Upper lobe of left lung (tissue), 6 donors: Measurements from ENCODE around the gene GSDMA. TPM values are rescaled to one million over a fixed set of nuclear protein-coding genes. Genes with fewer than 3 reads are reported as not detected.

Experiments used
- ATAC-seq, 2 donors: fragments of 200-7000 bp; cut with Tn5 transposase; one replicate each; pipeline ENCODE4 v1.9.1; 2022; ENCODE audit warnings: mild to moderate bottlenecking in 2 of 2, moderate library complexity in 2 of 2; ENCODE audit not compliant: low FRiP score in 2 of 2
- DNase-seq, 2 donors: peaks; one replicate each; pipeline ENCODE4 v3.0.0-alpha.2; 2019 to 2020
- H3K27ac ChIP-seq, 4 donors: fragments of 200-600 bp; sonication (generic); one replicate each; pipeline ENCODE4 v1.5.1; 2016 to 2019
- H3K27me3 ChIP-seq, 4 donors: fragments of 200-600 bp; sonication (generic); one replicate each; pipeline ENCODE4 v1.5.1; 2017 to 2019
- H3K36me3 ChIP-seq, 4 donors: fragments of 200-600 bp; sonication (generic); one replicate each; pipeline ENCODE4 v1.5.1; 2016 to 2019
- H3K4me1 ChIP-seq, 4 donors: fragments of 200-600 bp; sonication (generic); one replicate each; pipeline ENCODE4 v1.5.1; 2018 to 2019
- H3K4me3 ChIP-seq, 4 donors: fragments of 200-600 bp; sonication (generic); one replicate each; pipeline ENCODE4 v1.5.1; 2017 to 2019; ENCODE audit warnings: mild to moderate bottlenecking in 2 of 4, moderate library complexity in 1 of 4
- H3K9me3 ChIP-seq, 4 donors: fragments of 200-600 bp; sonication (generic); one replicate each; pipeline ENCODE4 v1.5.1; 2018 to 2019
- EP300 ChIP-seq, 4 donors: sonication (generic); formaldehyde crosslinking; IDR thresholded peaks; one replicate each; pipeline ENCODE4 v1.5.1; 2017; ENCODE audit warnings: antibody characterized with exemption in 4 of 4, control low read depth in 2 of 4
- POLR2A ChIP-seq, 4 donors: fragments of 450-650 bp; IDR thresholded peaks; one replicate each; pipeline ENCODE4 v1.5.1; 2016 to 2017; ENCODE audit warnings: antibody characterized with exemption in 4 of 4, mild to moderate bottlenecking in 2 of 4
- POLR2AphosphoS5 ChIP-seq, 2 donors: sonication (generic); formaldehyde crosslinking; IDR thresholded peaks; one replicate each; pipeline ENCODE4 v1.5.1; 2017; ENCODE audit warnings: antibody characterized with exemption in 2 of 2
- WGBS, 2 donors: methylation state at CpG; one replicate each; pipeline ENCODE4 v1.1.5; 2017 to 2018; 5-methylcytosine and 5-hydroxymethylcytosine counted together
- total RNA-seq, 6 donors: library from RNA; depleted of rRNA in 4 of 6; stranded (reverse); fragments of >200 nt in 4 of 6; gene quantifications; one replicate each; pipeline versions ENCODE4 v1.1.0 to v1.2.1, GENCODE V29; 2016 to 2021
- TF ChIP-seq, protein P1 (sequence below), 6 experiments: fragments of 450-650 bp in 4 of 6; fragments of 200-600 bp in 2 of 6; sonication (generic) in 2 of 6; IDR thresholded peaks; one replicate each; pipeline ENCODE4 v1.5.1; 2016 to 2019; ENCODE audit warnings: antibody characterized with exemption in 6 of 6
- donor health status: DM: no; HTN: no; CAD: no; lungs with moderate emphysema.
- donor health status: DM: no; HTN: yes; CAD: no; lungs with severe emphysema.

GSDMA gene
- total RNA-seq, 6 donors from 2014 or later, result 0.14 to 0.61 (median 0.51) TPM; not detected in 2

DNA sequence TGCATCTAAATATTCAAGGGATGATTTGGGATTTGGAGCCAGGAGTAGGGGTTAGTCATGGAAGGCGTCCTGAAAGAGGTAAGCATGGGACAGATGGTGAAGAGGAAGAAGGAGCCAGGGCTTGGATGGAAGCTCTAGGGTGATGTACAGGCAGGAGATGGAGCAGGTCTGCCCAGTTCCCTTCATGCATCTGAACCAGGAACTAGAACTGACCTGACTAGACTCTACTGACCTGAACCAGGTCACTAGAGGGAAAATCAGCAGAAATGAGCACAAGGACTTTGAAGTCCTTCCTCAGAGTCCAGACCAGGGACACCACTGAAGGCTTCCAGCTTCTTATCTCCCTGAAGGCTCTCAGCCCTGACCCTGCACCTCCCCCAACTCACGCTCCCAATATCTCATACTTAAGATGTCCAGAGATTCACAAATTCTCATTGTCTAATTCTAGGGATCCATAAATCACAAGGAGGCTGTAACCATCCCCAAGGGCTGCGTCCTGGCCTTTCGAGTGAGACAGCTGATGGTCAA lies 8.3 kb downstream of the GSDMA start:
- Histone ChIP-seq H3K4me1 (peaks cover 0 to 10% (median 1%) of the 10 kb centered on the region in 4 donors), H3K4me3 (no peak overlapping the region), H3K27ac (no peak overlapping the region), H3K9me3 (no peaks in the 10 kb centered on the region), H3K27me3 (no peaks in the 10 kb centered on the region), H3K36me3 (no peaks in the 10 kb centered on the region)
- 79 to 91% methylated on average over 4 of the region's 4 CpGs for WGBS, 2 donors
- ATAC-seq (no peak), DNase-seq (no peak)
- no peak for TF ChIP-seq POLR2AphosphoS5 (IDR thresholded peaks at IDR 0.05)
- TF ChIP-seq, protein P1, sequence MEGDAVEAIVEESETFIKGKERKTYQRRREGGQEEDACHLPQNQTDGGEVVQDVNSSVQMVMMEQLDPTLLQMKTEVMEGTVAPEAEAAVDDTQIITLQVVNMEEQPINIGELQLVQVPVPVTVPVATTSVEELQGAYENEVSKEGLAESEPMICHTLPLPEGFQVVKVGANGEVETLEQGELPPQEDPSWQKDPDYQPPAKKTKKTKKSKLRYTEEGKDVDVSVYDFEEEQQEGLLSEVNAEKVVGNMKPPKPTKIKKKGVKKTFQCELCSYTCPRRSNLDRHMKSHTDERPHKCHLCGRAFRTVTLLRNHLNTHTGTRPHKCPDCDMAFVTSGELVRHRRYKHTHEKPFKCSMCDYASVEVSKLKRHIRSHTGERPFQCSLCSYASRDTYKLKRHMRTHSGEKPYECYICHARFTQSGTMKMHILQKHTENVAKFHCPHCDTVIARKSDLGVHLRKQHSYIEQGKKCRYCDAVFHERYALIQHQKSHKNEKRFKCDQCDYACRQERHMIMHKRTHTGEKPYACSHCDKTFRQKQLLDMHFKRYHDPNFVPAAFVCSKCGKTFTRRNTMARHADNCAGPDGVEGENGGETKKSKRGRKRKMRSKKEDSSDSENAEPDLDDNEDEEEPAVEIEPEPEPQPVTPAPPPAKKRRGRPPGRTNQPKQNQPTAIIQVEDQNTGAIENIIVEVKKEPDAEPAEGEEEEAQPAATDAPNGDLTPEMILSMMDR (IDR thresholded peaks at IDR 0.05), result no peak
- no peak for TF ChIP-seq EP300 (IDR thresholded peaks at IDR 0.05)
- no peak for TF ChIP-seq POLR2A (IDR thresholded peaks at IDR 0.05)

DNA sequence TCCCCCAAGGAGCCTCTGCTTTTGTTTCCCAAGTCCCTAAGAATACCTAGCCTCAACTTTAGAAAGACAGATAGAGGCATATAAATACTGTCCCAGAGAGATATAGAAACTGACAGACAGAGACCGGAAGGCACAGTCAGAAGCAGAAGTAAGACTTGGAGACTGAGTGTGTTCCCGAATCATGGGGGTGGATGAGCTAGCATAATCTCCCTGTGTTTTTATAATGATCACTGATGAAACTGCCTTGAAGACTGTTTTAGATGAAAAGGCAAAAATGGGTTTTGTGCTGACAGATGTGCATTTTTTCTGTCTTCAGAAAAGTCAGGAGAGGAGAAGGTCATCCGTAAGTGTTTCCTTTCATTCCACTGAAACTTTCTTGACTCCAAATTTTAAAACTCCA lies 9.5 kb downstream of the GSDMA start:
- no peak for TF ChIP-seq POLR2A (IDR thresholded peaks at IDR 0.05)
- TF ChIP-seq POLR2AphosphoS5 (IDR thresholded peaks at IDR 0.05), result no peak
- TF ChIP-seq, protein P1 (IDR thresholded peaks at IDR 0.05), result no peak
- Histone ChIP-seq H3K9me3 (no peaks in the 10 kb centered on the region), H3K4me1 (peaks cover 0 to 6% (median 1%) of the 10 kb centered on the region in 4 donors), H3K36me3 (no peaks in the 10 kb centered on the region), H3K27me3 (no peaks in the 10 kb centered on the region), H3K27ac (peak overlapping the region in 1 of 4 donors; percentile 35), H3K4me3 (no peak overlapping the region)
- ATAC-seq, result peak in 1 of 2 donors; percentile 67
- no peak for DNase-seq
- 52 to 60% methylated on average over 3 of the region's 3 CpGs for WGBS, 2 donors

GRCh38 chr17:39973496-39973895 lies 10.7 kb downstream of the GSDMA start:
- no peak for DNase-seq
- no peak overlapping the region for H3K4me3 ChIP-seq
- WGBS, 2 donors, result 84 to 90% methylated on average over 2 of the region's 2 CpGs
- no peaks in the 10 kb centered on the region for H3K27me3 ChIP-seq
- TF ChIP-seq EP300 (IDR thresholded peaks at IDR 0.05) (no peak), POLR2AphosphoS5 (IDR thresholded peaks at IDR 0.05) (no peak), POLR2A (IDR thresholded peaks at IDR 0.05) (no peak)
- TF ChIP-seq, protein P1 (IDR thresholded peaks at IDR 0.05), result no peak
- no peaks in the 10 kb centered on the region for H3K36me3 ChIP-seq
- peaks cover 0 to 6% (median 1%) of the 10 kb centered on the region in 4 donors for H3K4me1 ChIP-seq
- no peak overlapping the region for H3K27ac ChIP-seq
- H3K9me3 ChIP-seq, result no peaks in the 10 kb centered on the region
- no peak for ATAC-seq

- no peaks in the 10 kb centered on the region for H3K27me3 ChIP-seq
- no peaks in the 10 kb centered on the region for H3K9me3 ChIP-seq
- H3K4me3 ChIP-seq, result no peak overlapping the region
- ATAC-seq (no peak), DNase-seq (no peak)
- H3K4me1 ChIP-seq, result peaks cover 0 to 6% (median 4%) of the 10 kb centered on the region in 4 donors
- 78 to 81% methylated on average over 4 to 5 of the region's 5 CpGs for WGBS, 2 donors
- no peak overlapping the region for H3K27ac ChIP-seq
- TF ChIP-seq POLR2AphosphoS5 (IDR thresholded peaks at IDR 0.05) (no peak), POLR2A (IDR thresholded peaks at IDR 0.05) (no peak)
- H3K36me3 ChIP-seq, result no peaks in the 10 kb centered on the region
Observed at GRCh38 chr17:39974433-39974832, 11.6 kb downstream of the GSDMA start.

DNA sequence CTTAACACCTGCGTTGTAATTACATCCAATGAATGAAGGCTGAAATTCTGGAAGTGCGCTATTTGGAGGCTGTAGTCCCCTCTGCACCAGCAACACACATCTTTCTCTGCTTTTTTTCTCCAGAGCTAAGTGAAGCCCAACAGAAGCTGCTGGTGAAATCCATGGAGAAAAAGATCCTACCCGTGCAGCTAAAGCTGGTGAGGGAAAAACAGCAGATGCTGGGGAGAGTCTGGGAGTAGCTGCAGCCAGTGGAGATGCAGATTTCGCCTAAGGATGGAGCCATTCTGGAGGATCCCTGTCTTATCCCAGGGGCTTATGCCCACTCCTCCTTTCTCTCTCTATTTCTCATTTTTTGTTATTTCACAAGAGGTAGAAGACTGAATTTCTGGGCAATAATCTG lies 13.0 kb downstream of the GSDMA start:
- DNase-seq (no peak), ATAC-seq (no peak)
- TF ChIP-seq POLR2A (IDR thresholded peaks at IDR 0.05), result no peak
- TF ChIP-seq, protein P1 (IDR thresholded peaks at IDR 0.05), result no peak
- no peak for TF ChIP-seq EP300 (IDR thresholded peaks at IDR 0.05)
- TF ChIP-seq POLR2AphosphoS5 (IDR thresholded peaks at IDR 0.05), result no peak
- Histone ChIP-seq H3K36me3 (no peaks in the 10 kb centered on the region), H3K27me3 (no peaks in the 10 kb centered on the region), H3K4me3 (no peak overlapping the region), H3K9me3 (no peaks in the 10 kb centered on the region), H3K4me1 (peaks cover 5 to 10% (median 7%) of the 10 kb centered on the region in 4 donors), H3K27ac (no peak overlapping the region)
- WGBS, 2 donors, result 82% methylated on average over 4 of the region's 4 CpGs
